Endometrial microvascular endothelial cells (primary cell): ENCODE results near the gene KMT2D. TPM values are rescaled to one million over a fixed set of nuclear protein-coding genes. Genes with fewer than 3 reads are reported as not detected.

Source experiments
- in situ Hi-C: cut with HindIII; loops from 2 replicates; pipeline ENCODE4 v1.10.0; 2017; ENCODE audit warnings: low sequenced_read_pairs, low pct_unique_long_range_greater_than_20kb; ENCODE audit errors: inconsistent ontology term
- total RNA-seq: library from RNA; depleted of rRNA; stranded (reverse); fragments of >200 nt; gene quantifications from one replicate; pipeline ENCODE4 v1.2.3, GENCODE V29; 2015; ENCODE audit errors: inconsistent ontology term

Gene KMT2D
- 23.4 TPM for total RNA-seq

GRCh38 chr12:49060237-49061156 is at the start of gene KMT2D:
TSS of gene KMT2D (minus strand) at chr12:49060794. CDS start at chr12:49055324, 5,470 bp downstream.
- in situ Hi-C loops, result no loop called here

- in situ Hi-C loops, result no loop called here
Measured at GRCh38 chr12:49109641-49110463, 49.3 kb upstream of the KMT2D start.

- in situ Hi-C loops, result no loop called here
Measured at GRCh38 chr12:49108958-49109404, 48.4 kb upstream of the KMT2D start.

GRCh38 chr12:49105504-49106084 is 45.0 kb upstream of the KMT2D start:
- in situ Hi-C loops, result no loop called here

GRCh38 chr12:49104822-49105221 is 44.2 kb upstream of the KMT2D start:
- in situ Hi-C loops, result no loop called here

- in situ Hi-C loops, result no loop called here
Measured at GRCh38 chr12:49100380-49100779, 39.8 kb upstream of the KMT2D start.

GRCh38 chr12:49098703-49099102 is 38.1 kb upstream of the KMT2D start:
- in situ Hi-C loops, result no loop called here

- in situ Hi-C loops, result no loop called here
Measured at GRCh38 chr12:49098035-49098451, 37.4 kb upstream of the KMT2D start.

GRCh38 chr12:49097381-49097780 is 36.8 kb upstream of the KMT2D start:
- in situ Hi-C loops, result no loop called here

GRCh38 chr12:49094975-49095365 is 34.4 kb upstream of the KMT2D start:
- in situ Hi-C loops, result no loop called here

- in situ Hi-C loops, result no loop called here
Measured at GRCh38 chr12:49094160-49094974, 33.8 kb upstream of the KMT2D start, which contains the start of gene DHH. TSS of gene DHH (minus strand) at chr12:49094801. CDS start at chr12:49094512, 289 bp downstream.

GRCh38 chr12:49093792-49094159 is 33.2 kb upstream of the KMT2D start:
- in situ Hi-C loops, result no loop called here

GRCh38 chr12:49092816-49093406 is 32.3 kb upstream of the KMT2D start:
- in situ Hi-C loops, result no loop called here

- in situ Hi-C loops, result no loop called here
Measured at GRCh38 chr12:49092086-49092815, 31.7 kb upstream of the KMT2D start.

GRCh38 chr12:49091836-49092085 is 31.2 kb upstream of the KMT2D start:
- in situ Hi-C loops, result no loop called here

- in situ Hi-C loops, result no loop called here
Measured at GRCh38 chr12:49091056-49091835, 30.7 kb upstream of the KMT2D start.
